B cell (primary cell): ENCODE results near the gene SYNE1.

Experiments
- EZH2 ChIP-seq: IDR thresholded peaks from 2 replicates; pipeline ENCODE4 v1.6.1; 2012; ENCODE audit warnings: borderline replicate concordance, low read depth, mild to moderate bottlenecking, moderate library complexity, low read length; ENCODE audit not compliant: insufficient read depth, poor library complexity, severe bottlenecking
- TF ChIP-seq, protein P1 (sequence below): fragments of 200-600 bp; IDR thresholded peaks from one replicate; pipeline ENCODE4 v1.8.0; 2022; ENCODE audit warnings: antibody characterized with exemption, mild to moderate bottlenecking

GRCh38 chr6:152594701-152595100, 42.5 kb downstream of the SYNE1 start:
- TF ChIP-seq, protein P1, sequence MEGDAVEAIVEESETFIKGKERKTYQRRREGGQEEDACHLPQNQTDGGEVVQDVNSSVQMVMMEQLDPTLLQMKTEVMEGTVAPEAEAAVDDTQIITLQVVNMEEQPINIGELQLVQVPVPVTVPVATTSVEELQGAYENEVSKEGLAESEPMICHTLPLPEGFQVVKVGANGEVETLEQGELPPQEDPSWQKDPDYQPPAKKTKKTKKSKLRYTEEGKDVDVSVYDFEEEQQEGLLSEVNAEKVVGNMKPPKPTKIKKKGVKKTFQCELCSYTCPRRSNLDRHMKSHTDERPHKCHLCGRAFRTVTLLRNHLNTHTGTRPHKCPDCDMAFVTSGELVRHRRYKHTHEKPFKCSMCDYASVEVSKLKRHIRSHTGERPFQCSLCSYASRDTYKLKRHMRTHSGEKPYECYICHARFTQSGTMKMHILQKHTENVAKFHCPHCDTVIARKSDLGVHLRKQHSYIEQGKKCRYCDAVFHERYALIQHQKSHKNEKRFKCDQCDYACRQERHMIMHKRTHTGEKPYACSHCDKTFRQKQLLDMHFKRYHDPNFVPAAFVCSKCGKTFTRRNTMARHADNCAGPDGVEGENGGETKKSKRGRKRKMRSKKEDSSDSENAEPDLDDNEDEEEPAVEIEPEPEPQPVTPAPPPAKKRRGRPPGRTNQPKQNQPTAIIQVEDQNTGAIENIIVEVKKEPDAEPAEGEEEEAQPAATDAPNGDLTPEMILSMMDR: no peak
- no peak for TF ChIP-seq EZH2
